Transverse colon (tissue), 4 donors: ENCODE results near the gene LIN52. TPM values are rescaled to one million over a fixed set of nuclear protein-coding genes. Genes with fewer than 3 reads are reported as not detected.

Experiments
- DNase-seq: peaks from one replicate; pipeline ENCODE4 v3.0.0-alpha.2; 2019
- H3K27ac ChIP-seq, 4 donors: fragments of 200-600 bp; sonication (generic); 2 replicates each; pipeline ENCODE4 v1.5.1; 2016 to 2018; ENCODE audit warnings: inconsistent platforms in 4 of 4
- H3K27me3 ChIP-seq: fragments of 200-600 bp; sonication (generic); 2 replicates; pipeline ENCODE4 v1.5.1; 2017; ENCODE audit warnings: inconsistent platforms
- H3K36me3 ChIP-seq, 4 donors: fragments of 200-600 bp; sonication (generic); 2 replicates each; pipeline ENCODE4 v1.5.1; 2017 to 2019; ENCODE audit warnings: inconsistent platforms in 4 of 4
- H3K4me1 ChIP-seq, 4 donors: fragments of 200-600 bp; sonication (generic); 2 replicates each; pipeline ENCODE4 v1.5.1; 2017 to 2020; ENCODE audit warnings: inconsistent platforms in 4 of 4
- H3K4me3 ChIP-seq, 4 donors: fragments of 200-600 bp; sonication (generic); 1 replicate in 1 of 4; 2 replicates in 3 of 4; pipeline versions ENCODE4 v1.5.1 to v1.6.1; 2017 to 2019; ENCODE audit warnings: inconsistent platforms in 4 of 4
- H3K9me3 ChIP-seq, 2 donors: fragments of 200-600 bp; sonication (generic); 2 replicates each; pipeline ENCODE4 v1.5.1; 2017 to 2019; ENCODE audit warnings: inconsistent platforms in 2 of 2
- EP300 ChIP-seq: sonication (generic); formaldehyde crosslinking; IDR thresholded peaks from one replicate; pipeline ENCODE4 v1.6.1; 2017; ENCODE audit warnings: antibody characterized with exemption, low read depth
- POLR2A ChIP-seq: fragments of 450-650 bp; IDR thresholded peaks from one replicate; pipeline ENCODE4 v1.6.1; 2016; ENCODE audit warnings: antibody characterized with exemption, mild to moderate bottlenecking, moderate library complexity
- POLR2AphosphoS5 ChIP-seq, 3 donors: sonication (generic); formaldehyde crosslinking; IDR thresholded peaks; one replicate each; pipeline ENCODE4 v1.6.1; 2016; ENCODE audit warnings: antibody characterized with exemption in 3 of 3
- WGBS, 2 donors: methylation state at CpG; one replicate each; pipeline ENCODE4 v1.1.5; 2018; ENCODE audit warnings: low coverage in 1 of 2; 5-methylcytosine and 5-hydroxymethylcytosine counted together
- in situ Hi-C, 4 donors: fragments of 200-750 bp; cut with MboI; loops; one replicate each; pipeline versions ENCODE4 v1.15.0 to v1.15.1; 2017; ENCODE audit warnings: low sequenced_read_pairs in 3 of 4, low pct_ligation_motif_present in 1 of 4, low pct_unique_long_range_greater_than_20kb in 1 of 4
- intact Hi-C: fragments of 100-400 bp; cut with DNase I; formaldehyde crosslinking; loops from one replicate; pipeline ENCODE4 v1.15.1; 2023; ENCODE audit warnings: low total_unique reads
- total RNA-seq, 4 donors: library from RNA; depleted of rRNA; stranded (reverse); fragments of >200 nt; gene quantifications; one replicate each; pipeline ENCODE4 v1.1.0, GENCODE V29; 2016
- TF ChIP-seq, protein P1 (sequence below), 5 experiments: fragments of 200-600 bp in 3 of 5; fragments of 450-650 bp in 2 of 5; sonication (generic) in 3 of 5; IDR thresholded peaks; 1 replicate in 2 of 5; 2 replicates in 3 of 5; pipeline ENCODE4 v1.5.1; 2016 to 2017; ENCODE audit warnings: antibody characterized with exemption in 5 of 5, inconsistent platforms in 3 of 5, mild to moderate bottlenecking in 2 of 5, moderate library complexity in 1 of 5

The LIN52 gene
- total RNA-seq, 4 donors from 2014 or later: 1.1 to 5.4 (median 4.6) TPM

DNA sequence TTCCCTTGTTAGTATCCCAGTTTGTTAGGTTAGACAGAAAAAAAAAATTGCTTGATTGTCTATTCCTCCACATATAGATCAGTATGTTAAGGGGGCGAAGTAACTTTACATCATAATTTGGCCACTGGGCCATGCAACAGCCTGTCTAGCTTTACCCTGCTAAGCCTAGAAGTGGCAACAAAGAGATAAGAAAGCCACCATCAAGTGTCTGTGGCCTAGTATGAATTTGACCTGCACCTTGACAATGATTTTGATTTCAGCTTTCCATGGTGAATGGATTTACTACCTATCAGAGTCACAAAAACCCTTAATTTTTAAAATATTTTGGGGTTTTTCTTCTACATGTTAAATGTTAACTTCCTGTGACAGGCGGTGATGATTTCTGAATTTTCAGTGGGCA, 63.9 kb downstream of the LIN52 start:
- DNase-seq: no peak
- H3K27me3 ChIP-seq: no peaks in the 10 kb centered on the region
- TF ChIP-seq EP300 (no peak), POLR2A (no peak)
- WGBS, 2 donors: 96 to 100% methylated on average over 2 of the region's 2 CpGs
- no peak overlapping the region for H3K4me3 ChIP-seq
- no peaks in the 10 kb centered on the region for H3K9me3 ChIP-seq
- H3K27ac ChIP-seq: no peak overlapping the region
- peaks cover 0 to 7% (median 0%) of the 10 kb centered on the region in 4 donors for H3K36me3 ChIP-seq
- intact Hi-C loops (no loop called here), in situ Hi-C loops (no loop called here)
- H3K4me1 ChIP-seq: no peaks in the 10 kb centered on the region

GRCh38 chr14:74155287-74155686, 70.5 kb downstream of the LIN52 start:
- WGBS, 2 donors: 81 to 91% methylated on average over 6 of the region's 6 CpGs
- TF ChIP-seq, protein P1, sequence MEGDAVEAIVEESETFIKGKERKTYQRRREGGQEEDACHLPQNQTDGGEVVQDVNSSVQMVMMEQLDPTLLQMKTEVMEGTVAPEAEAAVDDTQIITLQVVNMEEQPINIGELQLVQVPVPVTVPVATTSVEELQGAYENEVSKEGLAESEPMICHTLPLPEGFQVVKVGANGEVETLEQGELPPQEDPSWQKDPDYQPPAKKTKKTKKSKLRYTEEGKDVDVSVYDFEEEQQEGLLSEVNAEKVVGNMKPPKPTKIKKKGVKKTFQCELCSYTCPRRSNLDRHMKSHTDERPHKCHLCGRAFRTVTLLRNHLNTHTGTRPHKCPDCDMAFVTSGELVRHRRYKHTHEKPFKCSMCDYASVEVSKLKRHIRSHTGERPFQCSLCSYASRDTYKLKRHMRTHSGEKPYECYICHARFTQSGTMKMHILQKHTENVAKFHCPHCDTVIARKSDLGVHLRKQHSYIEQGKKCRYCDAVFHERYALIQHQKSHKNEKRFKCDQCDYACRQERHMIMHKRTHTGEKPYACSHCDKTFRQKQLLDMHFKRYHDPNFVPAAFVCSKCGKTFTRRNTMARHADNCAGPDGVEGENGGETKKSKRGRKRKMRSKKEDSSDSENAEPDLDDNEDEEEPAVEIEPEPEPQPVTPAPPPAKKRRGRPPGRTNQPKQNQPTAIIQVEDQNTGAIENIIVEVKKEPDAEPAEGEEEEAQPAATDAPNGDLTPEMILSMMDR (IDR thresholded peaks at IDR 0.05): no peak
- no peak for TF ChIP-seq POLR2A
- no peak for TF ChIP-seq POLR2AphosphoS5 (IDR thresholded peaks at IDR 0.05)
- TF ChIP-seq EP300: no peak

DNA sequence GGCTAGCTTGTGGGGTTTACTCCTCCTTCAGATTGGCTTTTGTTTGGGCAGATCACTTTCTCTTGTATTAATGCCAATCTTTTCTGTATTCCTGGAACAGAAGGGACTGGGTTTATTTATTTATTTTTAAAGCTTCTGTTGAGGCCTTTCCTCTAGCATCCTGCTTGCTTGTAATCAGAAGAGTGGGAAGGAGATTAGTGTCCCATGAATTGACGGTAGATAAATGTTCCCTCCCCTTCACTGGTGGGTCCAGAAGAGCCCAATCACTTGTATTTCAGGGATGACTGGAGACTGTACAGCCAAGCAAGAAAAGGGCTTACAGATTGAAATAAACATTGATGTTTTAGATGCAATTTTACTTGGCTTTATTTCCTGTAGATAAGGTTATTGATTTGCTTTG, 71.0 kb downstream of the LIN52 start:
- in situ Hi-C loops: no loop called here

More at GRCh38 chr14:74155287-74155686, 70.5 kb downstream of the LIN52 start:
- in situ Hi-C loops: no loop called here
- Histone ChIP-seq H3K4me3 (no peak overlapping the region), H3K4me1 (no peaks in the 10 kb centered on the region), H3K27me3 (no peaks in the 10 kb centered on the region), H3K9me3 (no peaks in the 10 kb centered on the region), H3K36me3 (no peaks in the 10 kb centered on the region), H3K27ac (no peak overlapping the region)
- no peak for DNase-seq
- intact Hi-C loops: no loop called here

DNA sequence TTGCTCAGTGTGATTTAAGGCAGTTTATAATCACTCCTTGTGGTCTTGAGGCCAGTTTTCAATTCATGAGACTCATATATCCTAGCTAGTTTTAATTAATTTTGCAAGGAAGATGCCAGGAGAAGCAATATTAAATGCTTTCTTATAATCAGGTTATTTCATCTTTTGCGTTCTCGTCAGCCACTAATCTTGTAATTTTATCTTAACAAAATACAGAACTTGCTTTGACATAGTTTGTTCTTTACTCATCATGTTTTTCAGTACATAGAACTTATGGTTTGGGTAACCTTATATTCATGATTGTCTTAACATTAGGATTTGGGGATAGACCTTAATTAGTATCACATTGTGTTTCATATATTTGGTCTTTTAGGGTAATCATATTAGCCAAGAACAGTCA, 76.0 kb downstream of the LIN52 start:
- Histone ChIP-seq H3K27me3 (no peaks in the 10 kb centered on the region), H3K4me1 (no peaks in the 10 kb centered on the region), H3K9me3 (no peaks in the 10 kb centered on the region), H3K27ac (no peak overlapping the region), H3K4me3 (no peak overlapping the region), H3K36me3 (no peaks in the 10 kb centered on the region)
- 93 to 100% methylated on average over 2 of the region's 2 CpGs for WGBS, 2 donors
- intact Hi-C loops (no loop called here), in situ Hi-C loops (no loop called here)
- no peak for DNase-seq
- TF ChIP-seq POLR2A: no peak
- TF ChIP-seq EP300: no peak
- no peak for TF ChIP-seq POLR2AphosphoS5 (IDR thresholded peaks at IDR 0.05)
- TF ChIP-seq, protein P1 (IDR thresholded peaks at IDR 0.05): no peak

More for the DNA sequence above, 71.0 kb downstream of the LIN52 start:
- intact Hi-C loops: no loop called here
- Histone ChIP-seq H3K27me3 (no peaks in the 10 kb centered on the region), H3K4me3 (no peak overlapping the region), H3K9me3 (no peaks in the 10 kb centered on the region), H3K36me3 (no peaks in the 10 kb centered on the region), H3K27ac (no peak overlapping the region), H3K4me1 (no peaks in the 10 kb centered on the region)
- TF ChIP-seq POLR2AphosphoS5 (IDR thresholded peaks at IDR 0.05) (no peak), POLR2A (no peak), EP300 (no peak)
- TF ChIP-seq, protein P1 (IDR thresholded peaks at IDR 0.05): no peak
- no peak for DNase-seq
- WGBS, 2 donors: 81 to 100% methylated on average over 1 of the region's 1 CpG

DNA sequence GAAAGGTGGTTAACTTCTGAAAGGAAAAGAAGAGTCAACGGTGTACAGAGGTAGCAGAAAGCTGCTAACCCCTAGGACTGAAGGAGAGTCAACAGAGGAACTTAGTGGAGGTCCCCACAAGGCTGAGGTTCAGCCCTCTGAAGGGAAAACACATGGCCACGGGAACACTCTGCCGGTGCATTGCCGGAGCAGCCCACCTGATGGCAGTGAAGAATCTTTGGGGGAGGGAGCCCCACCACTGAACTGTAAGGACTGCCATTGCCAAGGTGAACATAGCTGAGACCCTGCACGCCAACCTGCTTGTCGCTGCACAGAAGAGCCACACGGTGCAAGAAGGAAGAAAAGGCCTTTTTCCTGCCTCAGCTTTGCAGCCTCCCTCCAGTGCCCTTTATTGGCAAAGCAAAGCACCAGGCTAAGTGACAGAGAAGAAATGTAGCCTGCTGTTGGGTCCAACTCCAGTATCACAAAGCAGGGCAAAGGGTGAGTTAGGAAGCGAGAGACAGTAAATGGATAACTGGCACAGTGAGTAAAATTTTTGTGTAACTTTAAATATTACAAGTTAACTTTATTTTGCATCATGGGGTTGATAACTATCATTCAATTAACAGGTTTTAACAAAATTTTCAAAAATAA, 76.9 kb downstream of the LIN52 start:
- no peak for TF ChIP-seq EP300
- no peak for TF ChIP-seq POLR2A
- TF ChIP-seq, protein P1 (IDR thresholded peaks at IDR 0.05): no peak
- no peak for TF ChIP-seq POLR2AphosphoS5 (IDR thresholded peaks at IDR 0.05)
- intact Hi-C loops: no loop called here
- no peak for DNase-seq
- H3K4me3 ChIP-seq: no peak overlapping the region
- H3K9me3 ChIP-seq: no peaks in the 10 kb centered on the region
- WGBS, 2 donors: 83 to 88% methylated on average over 2 to 8 of the region's 8 CpGs
- in situ Hi-C loops: no loop called here
- no peaks in the 10 kb centered on the region for H3K36me3 ChIP-seq
- H3K27me3 ChIP-seq: no peaks in the 10 kb centered on the region
- no peak overlapping the region for H3K27ac ChIP-seq
- no peaks in the 10 kb centered on the region for H3K4me1 ChIP-seq
